Non-pigmented ciliary epithelial cell (primary cell): ENCODE data around the gene PLXNA2.

Experiments
- DNase-seq: peaks from one replicate; pipeline ENCODE4 v3.0.0-alpha.2; 2010; ENCODE audit warnings: low read depth

The PLXNA2 gene

GRCh38 chr1:208085655-208086515 lies 158.3 kb downstream of the PLXNA2 start:
- DNase-seq, result no peak

- DNase-seq, result no peak
Observed at GRCh38 chr1:208084764-208085163, 159.4 kb downstream of the PLXNA2 start.

- no peak for DNase-seq
Observed at GRCh38 chr1:208084220-208084619, 160.0 kb downstream of the PLXNA2 start.

GRCh38 chr1:208083715-208084085 lies 160.5 kb downstream of the PLXNA2 start:
- DNase-seq, result no peak

GRCh38 chr1:208083016-208083714 lies 161.0 kb downstream of the PLXNA2 start:
- no peak for DNase-seq

GRCh38 chr1:208081972-208082371 lies 162.2 kb downstream of the PLXNA2 start:
- no peak for DNase-seq

- DNase-seq, result no peak
Observed at GRCh38 chr1:208080396-208081286, 163.5 kb downstream of the PLXNA2 start.

GRCh38 chr1:208079161-208079560 lies 165.0 kb downstream of the PLXNA2 start:
- DNase-seq, result no peak

- no peak for DNase-seq
Observed at GRCh38 chr1:208078752-208079151, 165.4 kb downstream of the PLXNA2 start.

GRCh38 chr1:208077232-208078075 lies 166.7 kb downstream of the PLXNA2 start:
- no peak for DNase-seq

GRCh38 chr1:208074353-208074752 lies 169.8 kb downstream of the PLXNA2 start:
- no peak for DNase-seq

- DNase-seq, result no peak
Observed at GRCh38 chr1:208071435-208072031, 172.7 kb downstream of the PLXNA2 start.

GRCh38 chr1:208069908-208070307 lies 174.3 kb downstream of the PLXNA2 start:
- DNase-seq, result no peak

- DNase-seq, result no peak
Observed at GRCh38 chr1:208069317-208069716, 174.9 kb downstream of the PLXNA2 start.

GRCh38 chr1:208068908-208069307 lies 175.3 kb downstream of the PLXNA2 start:
- no peak for DNase-seq

- no peak for DNase-seq
Observed at GRCh38 chr1:208068407-208068806, 175.8 kb downstream of the PLXNA2 start.

- DNase-seq, result no peak
Observed at GRCh38 chr1:208066583-208066982, 177.6 kb downstream of the PLXNA2 start.

GRCh38 chr1:208065862-208066261 lies 178.3 kb downstream of the PLXNA2 start:
- DNase-seq, result no peak

- no peak for DNase-seq
Observed at GRCh38 chr1:208061632-208062031, 182.6 kb downstream of the PLXNA2 start.

GRCh38 chr1:208061118-208061517 lies 183.1 kb downstream of the PLXNA2 start:
- DNase-seq, result no peak
